ENCODE measurements around the gene LRR1.
A peak's percentile ranks its signal among the peaks of the same experiment; 100 is the strongest.

Gene LRR1

GRCh38 chr14:49641697-49642129 lies 43.0 kb downstream of the LRR1 start:
- TF ChIP-seq POLR2AphosphoS5 (IDR thresholded peaks at IDR 0.05; ENCODE audit: low read depth, low read length): peak; percentile 13; the same call in 1 of the 2 replicates
- TF ChIP-seq REST (IDR thresholded peaks at IDR 0.05; ENCODE audit: insufficient read depth in 1 of 2, low read depth in 2 of 2, low read length in 2 of 2): no peak

DNA sequence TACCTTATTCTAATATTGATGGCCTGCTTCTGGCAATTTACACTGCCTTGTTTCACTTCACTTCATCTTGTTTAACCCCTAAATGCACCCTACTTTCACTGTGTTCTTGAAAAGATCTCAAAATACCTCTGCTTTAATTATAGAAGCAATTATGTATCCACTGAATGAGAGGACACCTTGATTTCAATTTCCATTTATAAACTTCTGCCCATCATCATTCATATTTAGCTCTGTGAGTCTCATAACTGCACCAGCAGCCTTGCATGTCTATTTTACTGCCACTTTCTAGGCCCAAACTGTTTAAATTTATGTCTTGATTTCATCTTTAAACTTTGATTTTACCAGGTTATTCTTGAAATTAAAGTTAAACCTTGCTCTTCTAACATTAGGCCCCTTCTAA lies 43.4 kb downstream of the LRR1 start:
- TF ChIP-seq SIN3A (IDR thresholded peaks at IDR 0.05; ENCODE audit: borderline replicate concordance, insufficient read depth, low read length): no peak
- TF ChIP-seq POLR2AphosphoS5 (IDR thresholded peaks at IDR 0.05; ENCODE audit: low read depth, low read length): no peak
- no peak for TF ChIP-seq REST (IDR thresholded peaks at IDR 0.05; ENCODE audit: insufficient read depth in 1 of 2, low read depth in 2 of 2, low read length in 2 of 2)
- no peak for TF ChIP-seq TAF1 (IDR thresholded peaks at IDR 0.05; ENCODE audit: borderline replicate concordance, insufficient read depth, low read length)
- no peak for TF ChIP-seq FOXP2 (optimal IDR thresholded peaks at IDR 0.05; ENCODE audit: borderline replicate concordance, extremely low read depth, extremely low read length, insufficient read depth)

DNA sequence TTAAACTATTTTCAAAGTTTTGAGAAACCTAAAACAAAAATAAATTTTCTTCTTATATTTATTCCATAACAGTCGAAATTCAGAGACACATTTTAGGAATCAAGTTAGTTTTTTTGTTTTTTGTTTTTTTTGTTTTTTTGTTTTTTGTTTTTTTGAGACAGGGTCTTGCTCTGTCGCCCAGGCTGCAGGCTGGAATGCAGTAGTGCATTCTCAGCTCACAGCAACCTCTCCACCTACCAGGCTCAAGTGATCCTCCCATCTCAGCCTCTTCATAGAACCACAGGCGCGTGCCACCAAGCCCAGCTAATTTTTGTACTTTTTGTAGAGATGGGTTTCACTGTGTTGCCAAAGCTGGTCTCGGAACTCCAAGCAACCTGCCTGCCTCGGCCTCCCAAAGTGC lies 54.8 kb downstream of the LRR1 start:
- TF ChIP-seq REST (IDR thresholded peaks at IDR 0.05; ENCODE audit: insufficient read depth in 1 of 2, low read depth in 2 of 2, low read length in 2 of 2) (no peak), SIN3A (IDR thresholded peaks at IDR 0.05; ENCODE audit: borderline replicate concordance, insufficient read depth, low read length) (no peak), FOXP2 (optimal IDR thresholded peaks at IDR 0.05; ENCODE audit: borderline replicate concordance, extremely low read depth, extremely low read length, insufficient read depth) (no peak), POLR2AphosphoS5 (IDR thresholded peaks at IDR 0.05; ENCODE audit: low read depth, low read length) (no peak), TAF1 (IDR thresholded peaks at IDR 0.05; ENCODE audit: borderline replicate concordance, insufficient read depth, low read length) (no peak)

GRCh38 chr14:49654511-49654910 lies 55.8 kb downstream of the LRR1 start:
- no peak for TF ChIP-seq SIN3A (IDR thresholded peaks at IDR 0.05; ENCODE audit: borderline replicate concordance, insufficient read depth, low read length)
- TF ChIP-seq REST (IDR thresholded peaks at IDR 0.05; ENCODE audit: insufficient read depth in 1 of 2, low read depth in 2 of 2, low read length in 2 of 2): no peak
- no peak for TF ChIP-seq POLR2AphosphoS5 (IDR thresholded peaks at IDR 0.05; ENCODE audit: low read depth, low read length)
- no peak for TF ChIP-seq FOXP2 (optimal IDR thresholded peaks at IDR 0.05; ENCODE audit: borderline replicate concordance, extremely low read depth, extremely low read length, insufficient read depth)
- TF ChIP-seq TAF1 (IDR thresholded peaks at IDR 0.05; ENCODE audit: borderline replicate concordance, insufficient read depth, low read length): no peak
